Spleen (tissue), 11 donors: Measurements from ENCODE around the gene AKT2. TPM values are rescaled to one million over a fixed set of nuclear protein-coding genes. Genes with fewer than 3 reads are reported as not detected.
A peak's percentile ranks its signal among the peaks of the same experiment; 100 is the strongest.

Experiments
- DNase-seq: peaks from one replicate; pipeline ENCODE4 v3.0.0-alpha.2; 2020
- H3K27ac ChIP-seq, 8 donors: fragments of 200-600 bp; sonication (generic) in 7 of 8; 1 replicate in 4 of 8; 2 replicates in 4 of 8; pipeline versions ENCODE4 v1.5.0 to v1.8.0; 2016 to 2021; ENCODE audit warnings: inconsistent platforms in 4 of 8, mild to moderate bottlenecking in 4 of 8, moderate library complexity in 1 of 8
- H3K27me3 ChIP-seq, 7 donors: fragments of 200-600 bp; sonication (generic) in 6 of 7; replicated peaks in 1 of 7; 1 replicate in 4 of 7; 2 replicates in 3 of 7; pipeline versions ENCODE4 v1.5.0 to v1.8.0; 2016 to 2021; ENCODE audit warnings: inconsistent platforms in 3 of 7, mild to moderate bottlenecking in 1 of 7
- H3K36me3 ChIP-seq, 6 donors: fragments of 200-600 bp; sonication (generic) in 5 of 6; 1 replicate in 4 of 6; 2 replicates in 2 of 6; pipeline versions ENCODE4 v1.5.0 to v1.8.0; 2016 to 2021; ENCODE audit warnings: inconsistent platforms in 2 of 6
- H3K4me1 ChIP-seq, 6 donors: fragments of 200-600 bp; sonication (generic) in 5 of 6; 1 replicate in 3 of 6; 2 replicates in 3 of 6; pipeline versions ENCODE4 v1.5.0 to v1.8.0; 2016 to 2021; ENCODE audit warnings: inconsistent platforms in 3 of 6
- H3K4me3 ChIP-seq, 8 donors: fragments of 200-600 bp; sonication (generic) in 7 of 8; 1 replicate in 4 of 8; 2 replicates in 4 of 8; pipeline versions ENCODE4 v1.5.0 to v1.8.0; 2016 to 2021; ENCODE audit warnings: inconsistent platforms in 4 of 8, mild to moderate bottlenecking in 4 of 8, moderate library complexity in 2 of 8
- H3K9me3 ChIP-seq, 8 donors: fragments of 200-600 bp; sonication (generic) in 7 of 8; 1 replicate in 4 of 8; 2 replicates in 4 of 8; pipeline versions ENCODE4 v1.5.0 to v1.8.0; 2016 to 2021; ENCODE audit warnings: inconsistent platforms in 4 of 8
- POLR2A ChIP-seq, 3 donors: fragments of 450-650 bp; IDR thresholded peaks; one replicate each; pipeline ENCODE4 v1.5.1; 2017; ENCODE audit warnings: antibody characterized with exemption in 3 of 3, mild to moderate bottlenecking in 1 of 3
- POLR2AphosphoS5 ChIP-seq, 3 donors: sonication (generic); formaldehyde crosslinking; IDR thresholded peaks; one replicate each; pipeline ENCODE4 v1.5.1; 2017; ENCODE audit warnings: antibody characterized with exemption in 3 of 3
- WGBS, 5 donors: extraction: QIAGEN DNeasy Blood & Tissue Kit in 3 of 5; methylation state at CpG; one replicate each; pipeline versions ENCODE4 v1.1.5 to v1.1.7; 2013 to 2018; 5-methylcytosine and 5-hydroxymethylcytosine counted together
- intact Hi-C: fragments of 100-400 bp; cut with DNase I; formaldehyde crosslinking; loops from one replicate; pipeline ENCODE4 v1.15.0; 2023; ENCODE audit warnings: low total_unique reads
- polyA plus RNA-seq, 3 donors: library from polyadenylated mRNA; stranded (reverse); fragments of 200-250 nt; gene quantifications; one replicate each; pipeline ENCODE4 v1.2.1, GENCODE V29; 2013
- total RNA-seq, 7 donors: library from RNA; depleted of rRNA in 3 of 7; stranded (reverse); fragments of >200 nt in 3 of 7; fragmentation: NEBNext Ultra II Directional in 4 of 7; extraction: Animal tissue kit (Norgen Biotek cat#: 25700) in 4 of 7; gene quantifications; one replicate each; pipeline versions ENCODE4 v1.1.0 to v1.2.1, GENCODE V29; 2016 to 2021
- TF ChIP-seq, protein P1 (sequence below), 11 experiments: fragments of 200-600 bp in 7 of 11; fragments of 450-650 bp in 4 of 11; sonication (generic) in 4 of 11; IDR thresholded peaks in 8 of 11; conservative IDR thresholded peaks in 3 of 11; 1 replicate in 7 of 11; 2 replicates in 4 of 11; pipeline versions ENCODE4 v1.4.0 to v1.8.0; 2016 to 2021; ENCODE audit warnings: antibody characterized with exemption in 11 of 11, inconsistent platforms in 4 of 11, mild to moderate bottlenecking in 1 of 11
- donor health status: healthy with polysubstance abuse.
- donor health status: DM: no; HTN: no; CAD: no; lungs with moderate emphysema.
- donor health status: DM: no; HTN: no; CAD: no.
- donor health status: Bipolar disorder and iron deficiency.
- donor health status: healthy.
- donor health status: DM: no; HTN: no; CAD: no.
- donor health status: DM: yes; HTN: yes; CAD: no.

Gene AKT2
- total and polyA plus RNA-seq, 10 donors: 28.8 to 134 (median 98.9) TPM

- Histone ChIP-seq H3K27ac (peak overlapping the region in 7 of 8 donors; percentile 2 to 99 (median 57)), H3K27me3 (no peaks in the 10 kb centered on the region), H3K9me3 (no peaks in the 10 kb centered on the region), H3K4me3 (peak overlapping the region in 1 of 8 donors; percentile 41), H3K4me1 (peaks cover 40 to 93% (median 85%) of the 10 kb centered on the region in 6 donors), H3K36me3 (peaks cover 0 to 21% (median 0%) of the 10 kb centered on the region in 6 donors)
- intact Hi-C loops: no loop called here
- TF ChIP-seq, protein P1, sequence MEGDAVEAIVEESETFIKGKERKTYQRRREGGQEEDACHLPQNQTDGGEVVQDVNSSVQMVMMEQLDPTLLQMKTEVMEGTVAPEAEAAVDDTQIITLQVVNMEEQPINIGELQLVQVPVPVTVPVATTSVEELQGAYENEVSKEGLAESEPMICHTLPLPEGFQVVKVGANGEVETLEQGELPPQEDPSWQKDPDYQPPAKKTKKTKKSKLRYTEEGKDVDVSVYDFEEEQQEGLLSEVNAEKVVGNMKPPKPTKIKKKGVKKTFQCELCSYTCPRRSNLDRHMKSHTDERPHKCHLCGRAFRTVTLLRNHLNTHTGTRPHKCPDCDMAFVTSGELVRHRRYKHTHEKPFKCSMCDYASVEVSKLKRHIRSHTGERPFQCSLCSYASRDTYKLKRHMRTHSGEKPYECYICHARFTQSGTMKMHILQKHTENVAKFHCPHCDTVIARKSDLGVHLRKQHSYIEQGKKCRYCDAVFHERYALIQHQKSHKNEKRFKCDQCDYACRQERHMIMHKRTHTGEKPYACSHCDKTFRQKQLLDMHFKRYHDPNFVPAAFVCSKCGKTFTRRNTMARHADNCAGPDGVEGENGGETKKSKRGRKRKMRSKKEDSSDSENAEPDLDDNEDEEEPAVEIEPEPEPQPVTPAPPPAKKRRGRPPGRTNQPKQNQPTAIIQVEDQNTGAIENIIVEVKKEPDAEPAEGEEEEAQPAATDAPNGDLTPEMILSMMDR (IDR thresholded peaks at IDR 0.05 in 8 of 11, conservative IDR thresholded peaks at IDR 0.05 in 3 of 11): no peak
- TF ChIP-seq POLR2A (IDR thresholded peaks at IDR 0.05): no peak
- TF ChIP-seq POLR2AphosphoS5 (IDR thresholded peaks at IDR 0.05): no peak
- peak; percentile 66 for DNase-seq
- 70 to 78% (median 75%) methylated on average over 9 to 10 of the region's 10 CpGs for WGBS, 5 donors
These were observed 4.4 kb downstream of the AKT2 start for GRCh38 chr19:40280608-40281221.

- TF ChIP-seq POLR2AphosphoS5 (IDR thresholded peaks at IDR 0.05) (peak in 2 of 3 donors; percentile 13 to 39), POLR2A (IDR thresholded peaks at IDR 0.05) (no peak)
- TF ChIP-seq, protein P1 (IDR thresholded peaks at IDR 0.05 in 8 of 11, conservative IDR thresholded peaks at IDR 0.05 in 3 of 11): no peak
- peak overlapping the region in 1 of 8 donors; percentile 41 for H3K4me3 ChIP-seq
- intact Hi-C loops: no loop called here
- H3K9me3 ChIP-seq: no peaks in the 10 kb centered on the region
- H3K27ac ChIP-seq: peak overlapping the region in 7 of 8 donors; percentile 15 to 99 (median 57)
- WGBS, 5 donors: 57 to 70% (median 67%) methylated on average over 9 to 17 of the region's 17 CpGs
- H3K27me3 ChIP-seq: no peaks in the 10 kb centered on the region
- DNase-seq: peak; percentile 77
- peaks cover 0 to 21% (median 0%) of the 10 kb centered on the region in 6 donors for H3K36me3 ChIP-seq
- peaks cover 43 to 96% (median 89%) of the 10 kb centered on the region in 6 donors for H3K4me1 ChIP-seq
These were observed 5.2 kb downstream of the AKT2 start for GRCh38 chr19:40279761-40280607.

DNA sequence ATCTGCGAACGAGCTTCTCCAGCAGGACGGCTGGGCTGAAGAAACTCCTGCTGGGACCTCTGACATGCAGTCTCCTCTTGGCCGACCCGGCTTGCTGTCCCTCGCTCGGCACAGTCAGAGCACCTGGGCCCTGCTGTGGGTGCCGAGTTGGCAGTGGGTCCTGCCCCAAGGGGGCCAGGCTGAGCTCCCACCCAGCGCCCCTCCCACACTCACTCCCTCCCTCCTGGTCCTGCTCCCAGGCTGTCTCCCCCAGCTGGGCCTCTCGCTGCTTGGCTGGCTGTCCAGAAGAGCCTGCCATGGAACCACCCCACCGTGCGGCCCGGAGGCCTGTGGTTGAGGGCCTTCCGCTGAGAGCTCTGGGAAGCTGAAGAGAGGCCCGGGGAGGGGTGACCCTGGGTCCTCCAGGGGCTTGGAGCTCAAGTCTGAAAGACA is 6.0 kb downstream of the AKT2 start:
- peak overlapping the region in 2 of 8 donors; percentile 4 to 11 for H3K4me3 ChIP-seq
- TF ChIP-seq, protein P1 (IDR thresholded peaks at IDR 0.05 in 8 of 11, conservative IDR thresholded peaks at IDR 0.05 in 3 of 11): no peak
- TF ChIP-seq POLR2AphosphoS5 (IDR thresholded peaks at IDR 0.05) (peak in 2 of 3 donors; percentile 16 to 42), POLR2A (IDR thresholded peaks at IDR 0.05) (no peak)
- H3K9me3 ChIP-seq: no peaks in the 10 kb centered on the region
- peaks cover 0 to 21% (median 0%) of the 10 kb centered on the region in 6 donors for H3K36me3 ChIP-seq
- 48 to 58% (median 55%) methylated on average over 5 to 15 of the region's 15 CpGs for WGBS, 5 donors
- H3K27me3 ChIP-seq: no peaks in the 10 kb centered on the region
- peaks cover 48 to 99% (median 93%) of the 10 kb centered on the region in 6 donors for H3K4me1 ChIP-seq
- H3K27ac ChIP-seq: peak overlapping the region in 6 of 8 donors; percentile 15 to 99 (median 78)
- intact Hi-C loops: no loop called here
- peak; percentile 77 for DNase-seq
